Ovary (tissue), 9 donors: ENCODE measurements around the gene IQSEC1. TPM values are rescaled to one million over a fixed set of nuclear protein-coding genes. Genes with fewer than 3 reads are reported as not detected.

Experiments used
- DNase-seq, 5 donors: peaks; one replicate each; pipeline ENCODE4 v3.0.0-alpha.2; 2019 to 2020
- H3K27ac ChIP-seq, 2 donors: fragments of 200-600 bp; one replicate each; pipeline versions ENCODE4 v1.5.1 to v1.8.0; 2019 to 2022
- H3K27me3 ChIP-seq: fragments of 200-600 bp; one replicate; pipeline ENCODE4 v1.8.0; 2022
- H3K36me3 ChIP-seq: fragments of 200-600 bp; sonication (generic); one replicate; pipeline ENCODE4 v1.5.1; 2019
- H3K4me1 ChIP-seq: one replicate; pipeline ENCODE4 v1.8.1; 2013; ENCODE audit warnings: mild to moderate bottlenecking, moderate library complexity; ENCODE audit not compliant: insufficient read depth
- H3K4me3 ChIP-seq: fragments of 200-600 bp; sonication (generic); one replicate; pipeline ENCODE4 v1.5.1; 2017
- H3K9me3 ChIP-seq, 2 donors: fragments of 200-600 bp in 1 of 2; sonication (generic) in 1 of 2; one replicate each; pipeline versions ENCODE4 v1.5.1 to v1.8.1; 2013 to 2019; ENCODE audit warnings: mild to moderate bottlenecking in 1 of 2, moderate library complexity in 1 of 2
- CTCF ChIP-seq, 3 donors: fragments of 450-650 bp in 2 of 3; fragments of 200-600 bp in 1 of 3; IDR thresholded peaks; one replicate each; pipeline versions ENCODE4 v1.5.1 to v1.8.0; 2016 to 2022; ENCODE audit warnings: antibody characterized with exemption in 3 of 3, mild to moderate bottlenecking in 1 of 3
- EP300 ChIP-seq: sonication (generic); formaldehyde crosslinking; IDR thresholded peaks from one replicate; pipeline ENCODE4 v1.6.1; 2017; ENCODE audit warnings: antibody characterized with exemption
- POLR2A ChIP-seq: fragments of 450-650 bp; IDR thresholded peaks from one replicate; pipeline ENCODE4 v1.6.1; 2017; ENCODE audit warnings: antibody characterized with exemption, mild to moderate bottlenecking, moderate library complexity
- WGBS, 3 donors: extraction: QIAGEN DNeasy Blood & Tissue Kit in 1 of 3; methylation state at CpG; one replicate each; pipeline versions ENCODE4 v1.1.5 to v1.1.7; 2013 to 2017; 5-methylcytosine and 5-hydroxymethylcytosine counted together
- intact Hi-C, 4 donors: fragments of 100-400 bp; cut with DNase I; formaldehyde crosslinking; loops; one replicate each; pipeline versions ENCODE4 v1.11.0 to v1.15.1; 2022 to 2023
- polyA plus RNA-seq, 2 donors: library from polyadenylated mRNA; stranded (reverse); fragments of 200-250 nt in 1 of 2; fragments of 350-450 nt in 1 of 2; fragmentation: Illumina TruSeq in 1 of 2; extraction: RNeasy Lipid Tissue Mini Kit (QIAGEN cat#74804) in 1 of 2; gene quantifications; one replicate each; pipeline ENCODE4 v1.2.3, GENCODE V29; 2013 to 2014
- total RNA-seq, 7 donors: library from RNA; depleted of rRNA in 2 of 7; stranded (reverse); fragments of >200 nt in 2 of 7; fragmentation: NEBNext Ultra II Directional in 3 of 7; extraction: Animal tissue kit (Norgen Biotek cat#: 25700) in 3 of 7; gene quantifications; one replicate each; pipeline versions ENCODE4 v1.1.0 to v1.2.4, GENCODE V29; 2016 to 2023
- donor health status: DM: no; HTN: no; CAD: no; lungs with moderate emphysema.
- donor health status: DM: no; HTN: no; CAD: no.
- donor health status: Bipolar disorder and iron deficiency.
- donor health status: DM: yes; HTN: yes; CAD: no.
- donor health status: DM: no; HTN: no; CAD: no.
- donor health status: DM: yes; HTN: yes; CAD: no.

IQSEC1 gene
- total and polyA plus RNA-seq, 9 donors, result 20.9 to 55.4 (median 45.1) TPM

GRCh38 chr3:13045904-13046568, 27.2 kb downstream of the IQSEC1 start:
- intact Hi-C loops, result no loop called here
- no peak overlapping the region for H3K4me3 ChIP-seq
- H3K9me3 ChIP-seq, result no peaks in the 10 kb centered on the region
- peaks cover 5% of the 10 kb centered on the region for H3K4me1 ChIP-seq
- DNase-seq, result no peak
- no peak overlapping the region for H3K27ac ChIP-seq
- 75 to 84% (median 76%) methylated on average over 22 of the region's 22 CpGs for WGBS, 3 donors
- no peaks in the 10 kb centered on the region for H3K36me3 ChIP-seq
- TF ChIP-seq EP300 (no peak), POLR2A (no peak), CTCF (IDR thresholded peaks at IDR 0.05) (no peak)
- H3K27me3 ChIP-seq, result no peaks in the 10 kb centered on the region

DNA sequence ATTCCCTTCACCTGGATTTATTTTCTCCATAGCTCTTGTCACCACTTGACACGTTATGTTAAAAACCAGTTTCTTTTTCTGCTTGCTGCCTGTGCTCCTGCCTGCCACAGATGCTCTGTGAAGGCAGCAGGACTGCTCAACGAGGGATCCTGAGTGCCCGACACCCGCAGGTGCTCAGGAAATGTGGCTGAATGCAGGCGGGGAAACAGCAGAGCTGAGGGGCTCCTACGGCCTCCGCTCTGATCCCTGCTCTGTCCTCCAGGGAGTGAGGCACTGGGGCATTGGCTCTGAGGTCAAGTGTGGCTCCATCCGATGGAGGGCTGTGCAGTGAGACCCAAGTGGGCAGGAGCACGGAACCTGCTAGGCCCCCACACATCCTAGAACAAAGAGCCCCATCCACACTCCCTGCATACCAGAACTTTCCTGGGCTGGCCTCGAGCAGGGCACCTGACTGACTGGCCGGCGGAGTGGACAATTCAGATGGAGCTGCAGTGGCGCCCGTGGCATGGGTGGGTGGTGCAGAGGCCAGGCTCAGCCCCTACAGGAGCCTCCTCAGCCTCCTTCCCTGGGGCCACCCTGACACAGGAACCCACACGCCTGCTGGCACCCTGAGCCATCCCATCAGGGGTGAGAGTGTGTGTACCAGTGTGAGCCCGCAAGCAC, 27.9 kb downstream of the IQSEC1 start:
- intact Hi-C loops, result no loop called here
- H3K27me3 ChIP-seq, result no peaks in the 10 kb centered on the region
- 81 to 97% (median 86%) methylated on average over 16 of the region's 16 CpGs for WGBS, 3 donors
- no peaks in the 10 kb centered on the region for H3K9me3 ChIP-seq
- DNase-seq, result no peak
- peaks cover 5% of the 10 kb centered on the region for H3K4me1 ChIP-seq
- TF ChIP-seq EP300, result no peak
- no peak for TF ChIP-seq CTCF (IDR thresholded peaks at IDR 0.05)
- no peak for TF ChIP-seq POLR2A
- no peak overlapping the region for H3K4me3 ChIP-seq
- H3K36me3 ChIP-seq, result no peaks in the 10 kb centered on the region
- H3K27ac ChIP-seq, result no peak overlapping the region

GRCh38 chr3:13044496-13045240, 28.6 kb downstream of the IQSEC1 start:
- Histone ChIP-seq H3K4me3 (no peak overlapping the region), H3K9me3 (no peaks in the 10 kb centered on the region), H3K27ac (no peak overlapping the region), H3K4me1 (peaks cover 5% of the 10 kb centered on the region), H3K36me3 (no peaks in the 10 kb centered on the region), H3K27me3 (no peaks in the 10 kb centered on the region)
- intact Hi-C loops, result no loop called here
- WGBS, 3 donors, result 75 to 78% (median 77%) methylated on average over 12 to 13 of the region's 13 CpGs
- TF ChIP-seq CTCF (IDR thresholded peaks at IDR 0.05) (no peak), POLR2A (no peak), EP300 (no peak)
- no peak for DNase-seq

- WGBS, 3 donors, result 91 to 92% (median 91%) methylated on average over 9 of the region's 9 CpGs
- Histone ChIP-seq H3K4me1 (peaks cover 5% of the 10 kb centered on the region), H3K4me3 (no peak overlapping the region), H3K27ac (no peak overlapping the region), H3K27me3 (no peaks in the 10 kb centered on the region), H3K36me3 (no peaks in the 10 kb centered on the region), H3K9me3 (no peaks in the 10 kb centered on the region)
- TF ChIP-seq CTCF (IDR thresholded peaks at IDR 0.05) (no peak), POLR2A (no peak), EP300 (no peak)
- intact Hi-C loops, result no loop called here
- no peak for DNase-seq
These were observed 29.6 kb downstream of the IQSEC1 start for GRCh38 chr3:13043656-13044055.
